HG03139 (cell line): Measurements from ENCODE around the gene CTAGE6.
"Not testable (repeated sequence)": the region's sequence is repeated elsewhere in the genome, so short reads cannot be mapped to it uniquely, and the experiment has no call there.

ENCODE experiments used
- ATAC-seq: cut with Tn5 transposase; IDR thresholded peaks from one replicate; pipeline ENCODE4 v1.9.1; 2021; ENCODE audit not compliant: unreplicated experiment

CTAGE6 gene, protein sequence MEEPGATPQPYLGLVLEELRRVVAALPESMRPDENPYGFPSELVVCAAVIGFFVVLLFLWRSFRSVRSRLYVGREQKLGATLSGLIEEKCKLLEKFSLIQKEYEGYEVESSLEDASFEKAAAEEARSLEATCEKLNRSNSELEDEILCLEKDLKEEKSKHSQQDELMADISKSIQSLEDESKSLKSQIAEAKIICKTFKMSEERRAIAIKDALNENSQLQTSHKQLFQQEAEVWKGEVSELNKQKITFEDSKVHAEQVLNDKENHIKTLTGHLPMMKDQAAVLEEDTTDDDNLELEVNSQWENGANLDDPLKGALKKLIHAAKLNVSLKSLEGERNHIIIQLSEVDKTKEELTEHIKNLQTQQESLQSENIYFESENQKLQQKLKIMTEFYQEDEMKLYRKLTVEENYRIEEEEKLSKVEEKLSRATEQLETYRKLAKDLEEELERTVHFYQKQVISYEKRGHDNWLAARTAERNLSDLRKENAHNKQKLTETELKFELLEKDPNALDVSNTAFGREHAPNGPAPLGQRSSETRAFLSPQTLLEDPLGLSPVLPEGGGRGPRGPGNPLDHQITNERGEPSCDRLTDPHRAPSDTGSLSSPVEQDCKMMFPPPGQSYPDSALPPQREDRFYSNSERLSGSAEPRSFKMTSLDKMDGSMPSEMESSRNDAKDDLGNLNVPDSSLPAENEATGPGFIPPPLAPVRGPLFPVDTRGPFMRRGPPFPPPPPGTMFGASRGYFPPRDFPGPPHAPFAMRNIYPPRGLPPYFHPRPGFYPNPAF

DNA sequence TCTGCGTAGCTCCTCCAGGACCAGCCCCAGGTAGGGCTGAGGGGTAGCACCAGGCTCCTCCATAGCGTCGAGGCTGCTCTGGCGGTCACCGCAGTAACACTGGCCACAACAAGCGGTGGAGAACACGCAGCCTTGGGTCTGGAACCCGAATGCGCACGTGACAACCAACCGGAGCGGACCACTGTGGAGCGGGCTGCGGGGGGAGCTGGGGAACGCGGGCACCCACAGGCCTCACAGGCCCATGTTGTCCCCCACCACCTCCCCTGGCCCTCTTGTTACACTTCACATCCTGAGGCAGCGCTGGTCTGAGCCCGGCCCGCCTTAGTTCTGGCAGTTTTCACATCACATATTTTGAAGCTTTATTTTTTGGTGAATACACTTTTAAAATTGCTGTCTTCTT, at the start of gene CTAGE6:
Gene CTAGE6, minus strand, starts transcription at position 101 of the 400 bp plus-strand sequence. Its CDS starts 38 bp downstream, at position 63.
- not testable (repeated sequence) for ATAC-seq

DNA sequence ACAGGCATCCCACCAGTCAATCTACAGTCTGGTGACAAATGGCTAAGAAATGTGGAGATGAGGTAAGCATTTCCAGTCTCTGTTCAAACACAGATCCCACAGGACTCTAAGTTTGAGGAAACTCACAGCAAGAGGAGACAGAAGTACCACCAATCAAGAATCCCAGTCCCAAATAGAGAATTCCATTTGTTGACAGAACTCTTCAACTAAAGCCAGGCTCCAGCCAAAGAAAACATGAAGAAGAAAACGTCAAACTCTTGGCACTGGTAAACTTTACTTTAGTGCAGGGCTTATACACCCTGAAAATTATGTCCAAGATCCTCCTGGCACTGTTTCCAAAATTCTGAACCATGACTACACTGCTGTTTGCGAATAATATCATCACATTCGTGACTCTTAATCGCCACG, 49.2 kb upstream of the CTAGE6 start:
- ATAC-seq: not testable (repeated sequence)

DNA sequence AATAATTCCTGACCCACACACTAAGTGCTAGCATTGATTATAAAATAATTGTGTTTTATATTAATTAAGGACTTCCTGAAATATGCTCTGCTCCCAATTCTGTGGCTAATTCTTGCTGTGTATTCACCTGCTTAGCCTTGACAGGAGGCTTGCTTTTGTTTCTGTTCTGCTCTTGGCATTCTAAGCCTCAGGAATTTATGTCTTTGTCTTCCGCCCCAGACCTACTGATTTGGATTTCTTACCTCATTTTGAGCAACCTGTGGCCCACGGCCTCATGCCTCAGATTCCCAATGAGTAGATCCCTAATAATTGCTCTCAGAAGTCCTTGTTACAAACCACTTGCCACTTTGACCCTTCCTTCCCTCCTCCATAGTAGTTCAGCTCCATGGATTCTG, 40.4 kb upstream of the CTAGE6 start:
- not testable (repeated sequence) for ATAC-seq

DNA sequence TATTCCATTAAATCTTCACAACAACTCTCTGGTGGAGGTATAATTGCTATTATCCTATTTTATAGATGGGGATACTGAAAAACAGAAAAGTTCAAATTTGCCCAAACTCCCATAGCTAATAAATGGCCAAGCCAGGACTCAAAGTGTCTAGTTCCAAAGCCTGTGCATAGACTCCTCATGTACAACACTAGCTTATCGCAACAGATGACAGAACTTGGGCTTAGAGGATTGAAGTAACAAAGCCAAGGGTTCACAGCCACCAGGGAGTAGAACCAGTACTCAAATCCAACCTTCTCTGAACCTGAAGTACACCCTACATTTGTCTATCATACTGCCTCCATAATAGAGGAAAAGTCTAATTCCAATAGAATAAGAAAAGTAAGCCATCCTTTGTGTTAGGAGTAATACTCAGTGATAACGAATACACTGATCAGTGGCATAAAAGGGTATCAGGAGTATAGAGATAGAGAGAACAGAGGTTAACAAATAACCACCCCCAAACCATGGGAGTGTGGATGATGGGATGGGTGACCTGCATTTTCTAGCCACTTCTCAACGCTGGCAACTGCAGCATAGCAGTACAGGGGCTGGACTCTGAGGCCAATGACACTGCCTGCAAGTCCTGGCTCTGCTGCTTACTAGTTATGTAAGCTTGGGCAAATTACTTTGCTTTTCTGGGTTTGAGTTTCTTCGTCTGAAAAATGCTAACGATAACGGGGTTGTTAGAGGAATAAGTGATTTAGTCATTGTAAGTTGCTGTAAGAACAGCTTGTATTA, 39.8 kb upstream of the CTAGE6 start:
- not testable (repeated sequence) for ATAC-seq

DNA sequence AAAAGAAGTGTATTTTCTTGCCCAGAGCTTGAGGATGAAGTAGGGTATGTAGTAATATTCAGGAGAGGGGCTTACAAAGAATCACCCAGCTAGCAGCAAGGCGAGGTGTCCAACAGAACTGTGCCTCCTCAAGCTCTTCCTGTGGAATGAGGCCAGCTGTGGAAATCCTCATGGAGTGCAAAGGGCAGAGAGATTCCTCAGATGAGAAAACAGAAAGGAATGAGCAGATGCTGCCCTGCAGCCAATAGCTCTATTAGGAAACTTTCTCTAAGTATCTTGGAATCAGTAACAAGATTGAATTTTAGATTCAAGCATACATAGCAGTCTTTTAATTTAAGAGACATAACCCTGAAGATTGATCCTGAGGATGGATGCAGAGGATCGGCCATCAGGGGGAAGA, 38.2 kb upstream of the CTAGE6 start:
- ATAC-seq: not testable (repeated sequence)

DNA sequence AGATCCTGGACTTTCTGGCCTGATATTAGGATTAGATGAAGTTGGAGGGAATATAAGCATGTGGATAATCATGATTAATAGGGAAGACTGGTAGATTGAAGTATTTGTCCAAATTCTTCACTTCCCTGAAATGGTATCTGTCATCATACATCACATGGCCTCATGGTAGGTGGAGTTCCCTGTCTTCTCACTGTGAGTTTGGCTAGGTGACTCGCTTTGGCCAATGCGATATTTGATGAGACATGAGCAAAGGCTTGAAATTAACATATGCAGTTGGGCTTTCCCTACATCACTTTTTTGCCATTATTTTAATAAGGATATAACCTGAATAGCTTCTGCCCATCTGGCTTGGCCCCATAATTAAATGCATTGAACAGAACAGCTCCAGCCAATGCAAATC, 35.1 kb upstream of the CTAGE6 start:
- ATAC-seq: not testable (repeated sequence)

DNA sequence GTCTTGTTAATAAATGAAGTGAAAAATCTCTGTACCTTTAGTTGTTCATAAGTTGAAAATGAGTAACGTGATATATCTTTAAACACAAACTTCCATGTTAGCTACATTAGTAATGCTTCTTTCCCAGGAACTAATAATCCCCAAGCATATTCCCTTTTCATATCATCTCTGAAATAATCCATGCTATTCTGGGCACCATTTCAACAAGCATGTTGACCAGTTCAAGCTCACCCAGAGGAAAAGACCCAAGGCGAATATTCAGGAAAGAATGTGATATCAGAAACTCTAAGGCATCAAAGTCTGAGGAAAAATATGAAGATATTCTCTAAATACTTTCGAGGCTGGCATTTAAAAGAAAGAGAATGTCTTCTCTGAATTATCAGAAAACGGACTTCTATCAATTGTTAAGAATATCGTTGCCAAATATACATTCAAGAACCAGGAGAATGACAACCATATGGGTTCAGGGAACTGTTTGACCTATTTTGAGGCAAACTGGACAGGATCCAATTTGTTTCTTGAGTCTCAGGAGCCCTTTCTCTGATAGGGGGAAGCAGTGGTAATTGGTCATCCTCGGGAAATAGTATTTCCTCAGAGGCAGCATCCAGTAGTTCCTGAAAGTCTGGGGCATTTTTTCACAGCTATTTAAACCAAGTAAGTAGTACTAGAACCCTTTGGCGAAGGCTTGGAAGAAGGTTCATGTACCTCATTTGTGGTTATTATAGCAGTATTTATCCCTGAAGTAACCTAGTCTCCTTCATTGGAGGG, 28.1 kb upstream of the CTAGE6 start:
- ATAC-seq: not testable (repeated sequence)

DNA sequence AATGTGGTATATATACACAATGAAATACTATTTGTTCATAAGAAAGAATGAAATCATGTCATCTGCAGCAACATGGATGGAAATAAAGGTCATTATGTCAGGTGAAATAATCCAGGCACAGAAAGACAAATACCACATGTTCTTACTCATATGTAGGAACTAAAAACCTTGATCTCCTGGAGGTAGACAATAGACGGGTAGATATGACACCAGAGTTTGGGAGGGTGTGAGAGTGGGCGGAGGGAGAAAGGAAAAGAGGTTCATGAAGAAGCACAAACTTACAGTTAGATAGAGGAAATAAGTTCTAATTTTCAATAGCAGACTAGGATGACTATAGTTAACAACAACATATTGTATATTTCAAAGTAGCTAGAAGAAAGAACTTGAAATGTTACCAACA, 22.1 kb upstream of the CTAGE6 start:
- not testable (repeated sequence) for ATAC-seq

DNA sequence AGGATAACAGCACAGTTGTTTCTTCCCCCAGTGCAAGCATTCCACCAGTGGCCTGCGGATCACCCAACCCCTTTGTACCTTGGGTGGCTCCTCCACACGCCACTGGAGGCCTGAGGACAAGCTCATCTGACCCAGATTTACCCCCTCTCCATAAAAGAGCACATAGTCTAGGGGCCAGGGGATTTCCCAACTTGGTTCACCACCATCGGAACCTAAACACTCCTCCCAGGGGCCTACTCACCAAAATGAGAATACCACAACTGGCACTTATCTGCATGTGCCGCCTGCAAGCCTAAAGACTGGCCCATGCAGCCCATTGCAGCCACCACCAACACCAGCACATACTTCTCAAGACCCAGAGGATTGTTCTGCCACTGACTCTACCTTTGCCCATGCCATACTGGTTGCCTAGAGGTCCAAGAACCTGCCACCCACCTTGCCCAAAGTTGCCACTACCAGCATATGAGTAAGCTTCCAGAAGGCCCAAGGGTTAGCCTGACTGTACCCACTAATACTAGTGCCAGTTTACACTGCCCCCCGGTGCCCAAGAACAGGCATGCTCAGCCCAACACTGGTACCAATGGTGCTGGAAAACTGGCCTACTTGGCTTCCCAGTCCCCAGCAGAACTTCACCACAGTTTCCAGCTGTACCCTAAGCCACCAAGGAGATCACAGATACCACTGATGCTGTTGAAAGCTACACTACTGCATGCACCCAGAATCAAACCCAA, 15.4 kb upstream of the CTAGE6 start:
- ATAC-seq: not testable (repeated sequence)

DNA sequence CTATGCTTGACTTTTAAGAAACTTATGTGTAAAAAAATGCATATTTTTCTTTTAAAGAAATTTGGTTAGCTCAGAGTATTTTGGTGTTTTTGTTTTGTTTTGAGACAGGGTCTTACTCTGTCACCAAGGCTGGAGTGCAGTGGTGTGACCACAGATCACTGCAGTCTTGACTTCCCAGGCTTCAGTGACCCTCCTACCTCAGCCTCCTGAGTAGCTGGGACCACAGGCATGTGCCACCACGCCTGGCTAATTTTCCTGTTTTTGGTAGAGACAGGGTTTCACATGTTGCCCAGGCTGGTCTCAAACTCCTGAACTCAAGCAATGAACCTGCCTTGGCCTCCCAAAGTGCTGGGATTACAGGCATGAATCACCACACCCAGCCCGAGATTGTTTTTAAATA, 10.0 kb upstream of the CTAGE6 start:
- ATAC-seq: not testable (repeated sequence)

DNA sequence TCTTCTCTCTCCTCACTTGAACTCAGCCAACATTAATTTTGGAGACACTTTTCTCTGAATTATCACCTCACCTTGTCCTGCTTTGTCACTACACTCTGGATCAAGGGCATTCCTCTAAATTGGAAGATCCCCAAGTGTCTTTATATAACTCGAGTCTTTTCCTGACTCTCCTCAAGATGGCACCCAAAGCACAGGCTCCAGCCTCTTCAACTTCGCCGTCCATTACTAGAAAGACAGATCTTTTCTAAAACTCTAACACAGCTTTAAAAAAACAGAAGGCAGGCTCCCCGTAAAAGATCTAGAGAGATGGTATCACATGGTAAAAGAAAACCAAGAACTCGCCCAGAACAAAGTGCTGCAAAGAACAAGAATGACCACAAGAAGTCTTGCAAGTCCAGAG, 8.2 kb upstream of the CTAGE6 start:
- not testable (repeated sequence) for ATAC-seq

DNA sequence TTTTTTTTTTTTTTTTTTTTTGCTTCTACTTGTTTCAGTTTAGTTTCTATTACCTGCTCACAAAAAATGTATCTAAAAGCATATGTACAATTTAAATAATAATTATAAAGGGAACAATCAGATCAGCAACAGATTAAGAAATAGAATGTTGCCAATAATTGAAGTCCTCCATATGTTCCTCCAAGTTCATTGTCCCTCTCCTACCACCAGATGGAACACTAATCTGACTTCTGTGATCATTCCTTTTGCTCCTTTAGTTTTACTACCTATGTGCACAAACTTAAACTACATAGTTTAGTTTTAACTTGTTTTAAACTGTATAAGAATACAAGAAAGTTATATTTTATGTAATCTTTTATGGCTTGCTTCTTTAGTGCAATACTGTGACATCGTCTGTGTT, 5.6 kb upstream of the CTAGE6 start:
- not testable (repeated sequence) for ATAC-seq

DNA sequence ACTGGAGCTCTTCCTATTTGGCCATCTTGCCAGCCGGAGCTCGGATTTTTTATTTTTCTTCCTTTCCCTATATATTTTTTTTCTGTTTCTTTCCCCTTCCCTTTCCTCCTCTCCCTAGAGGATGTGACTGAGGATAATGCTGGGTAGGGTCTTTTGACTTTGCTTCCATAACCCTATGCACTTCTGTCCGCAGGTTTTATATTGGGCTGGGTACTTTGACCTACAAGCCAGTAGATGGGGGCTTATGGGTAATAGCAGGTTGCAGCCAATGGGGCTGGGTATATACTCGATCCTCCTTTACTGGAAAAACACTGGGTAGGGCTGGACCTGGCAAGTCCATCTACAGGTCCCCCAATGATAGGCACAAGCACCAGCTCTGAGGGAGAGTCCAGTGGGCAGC, 12.2 kb downstream of the CTAGE6 start:
- ATAC-seq: not testable (repeated sequence)

DNA sequence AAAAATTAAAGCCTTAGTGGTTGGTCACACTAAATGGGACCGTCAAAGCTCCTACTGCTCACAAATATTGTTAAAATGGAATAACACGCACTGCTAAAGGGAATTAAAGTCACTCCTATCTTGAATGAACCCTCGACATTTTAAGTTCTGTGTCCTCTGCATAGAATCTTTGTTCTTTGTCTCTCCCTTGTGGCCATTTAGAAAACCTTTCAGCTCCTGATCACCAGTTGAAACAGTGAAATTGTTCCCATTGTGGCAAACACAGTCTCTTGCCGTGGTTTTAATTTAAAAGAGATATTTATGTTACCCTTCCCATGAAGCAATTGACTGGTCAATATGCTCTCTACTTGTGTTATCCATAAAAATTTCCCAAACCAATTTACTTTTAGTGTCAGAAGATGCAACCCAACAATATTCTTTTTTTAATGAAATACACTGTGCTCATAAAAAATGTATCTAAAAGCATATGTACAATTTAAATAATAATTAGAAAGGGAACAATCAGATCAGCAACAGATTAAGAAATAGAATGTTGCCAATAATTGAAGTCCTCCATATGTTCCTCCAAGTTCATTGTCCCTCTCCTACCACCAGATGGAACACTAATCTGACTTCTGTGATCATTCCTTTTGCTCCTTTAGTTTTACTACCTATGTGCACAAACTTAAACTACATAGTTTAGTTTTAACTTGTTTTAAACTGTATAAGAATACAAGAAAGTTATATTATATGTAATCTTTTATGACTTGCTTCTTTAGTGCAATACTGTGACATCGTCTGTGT, 20.3 kb downstream of the CTAGE6 start:
- peak; percentile 60 for ATAC-seq

DNA sequence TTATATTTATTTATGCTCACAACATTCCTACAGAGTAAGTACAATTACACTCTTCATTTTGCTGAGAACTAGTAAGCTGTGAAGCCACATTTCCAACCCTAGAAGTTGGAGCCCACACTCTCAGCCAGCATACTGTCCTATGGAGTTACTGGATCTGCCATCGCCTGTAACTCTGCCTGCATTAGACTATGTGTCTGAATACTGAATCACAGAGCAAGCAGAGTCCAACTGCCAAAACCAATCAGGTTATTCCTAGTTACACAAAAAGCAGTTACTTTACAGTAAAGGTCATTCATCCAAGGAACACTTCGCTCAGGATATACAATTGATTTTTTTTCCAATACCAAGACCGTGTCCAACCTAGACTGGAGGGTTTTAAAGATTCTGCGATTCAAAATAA, 21.5 kb downstream of the CTAGE6 start:
- ATAC-seq: no peak

DNA sequence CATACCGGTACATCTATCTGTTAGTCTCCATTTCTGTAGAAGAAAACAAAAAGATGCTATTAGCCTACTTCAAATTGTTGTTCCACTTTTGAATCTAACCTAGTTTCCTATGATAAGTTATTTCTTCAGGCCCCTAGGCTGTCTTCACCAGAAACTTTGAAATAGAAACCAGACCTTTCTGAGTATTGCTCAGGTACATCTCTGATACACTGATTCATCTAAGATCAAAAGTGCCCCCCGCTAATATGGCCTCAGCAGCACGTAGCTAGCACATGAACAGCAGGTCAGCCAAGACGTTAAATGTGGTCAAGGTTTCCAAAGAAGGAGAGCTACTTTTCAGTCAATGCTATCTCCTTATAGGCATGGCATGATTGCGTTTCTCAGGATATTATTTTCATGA, 23.6 kb downstream of the CTAGE6 start:
- ATAC-seq: no peak

DNA sequence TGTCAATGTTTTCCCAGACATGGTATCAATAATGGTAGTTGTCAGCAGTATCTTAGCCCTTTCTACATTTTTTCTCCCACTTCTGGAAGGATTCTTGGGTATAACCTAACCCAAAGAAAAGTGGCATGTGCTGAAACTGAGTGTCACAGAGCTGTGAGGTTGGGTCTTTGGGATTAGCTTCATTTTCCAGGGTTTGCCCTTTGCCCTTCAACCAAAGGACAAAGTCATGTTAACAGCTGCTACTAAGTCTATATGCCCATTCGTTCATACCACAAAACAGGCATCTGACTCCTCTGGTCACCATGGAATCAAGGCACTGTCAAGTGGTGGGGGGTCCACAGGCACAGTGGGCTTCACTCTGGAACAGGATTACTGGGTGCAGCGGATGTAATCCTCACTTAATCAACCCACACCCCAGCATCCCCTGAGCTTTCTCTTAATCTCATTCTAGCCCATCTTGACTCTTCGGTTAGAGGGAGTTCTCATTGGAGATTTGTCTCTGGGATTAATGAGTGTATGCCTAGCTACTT, 29.1 kb downstream of the CTAGE6 start:
- ATAC-seq: no peak

DNA sequence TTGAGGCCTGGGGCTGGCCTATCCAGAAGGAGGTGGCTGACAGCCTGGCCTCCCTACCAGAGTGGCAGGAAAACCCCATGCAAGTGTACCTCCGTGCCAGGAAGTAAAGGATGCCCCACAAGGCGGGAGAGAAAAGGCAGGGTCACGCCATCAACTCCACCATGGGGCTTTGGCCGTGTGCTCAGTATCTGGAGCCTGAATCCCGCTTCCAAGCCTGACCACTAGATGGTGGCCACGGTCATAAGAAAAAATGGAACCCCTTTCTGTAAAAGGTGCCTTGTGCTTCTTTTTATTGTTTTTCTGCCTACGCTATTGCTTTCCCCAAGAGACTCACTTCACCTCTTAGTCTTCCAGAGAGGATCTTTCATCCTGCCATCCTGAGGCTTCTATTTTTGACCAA, 29.9 kb downstream of the CTAGE6 start:
- ATAC-seq: peak; percentile 82

DNA sequence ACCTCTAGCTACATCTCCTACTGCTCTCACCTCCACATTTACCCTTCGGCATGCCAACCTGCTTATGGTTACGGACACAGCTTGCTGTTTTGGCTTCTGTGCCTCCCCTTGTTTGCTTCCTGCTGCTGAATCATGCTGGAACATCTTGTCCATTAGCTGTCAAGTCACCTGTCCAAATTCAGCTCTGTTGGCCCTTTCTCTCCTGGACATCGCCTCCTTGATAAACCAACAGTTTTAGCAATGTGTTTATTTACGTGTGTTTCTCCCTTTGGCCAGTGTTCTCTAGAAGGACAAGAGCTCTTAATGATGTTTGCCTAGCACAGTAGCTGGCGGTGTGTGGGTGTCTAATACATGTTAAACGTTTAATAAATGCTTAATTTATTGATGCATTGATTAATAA, 31.4 kb downstream of the CTAGE6 start:
- ATAC-seq: not testable (repeated sequence)
